Stimulated activated CD4-positive, alpha-beta T cell treated with anti-CD3 and anti-CD28 coated beads, Interleukin-1b, Interleukin-23, amount 100 ng/mL, for 24 hours (primary cell): ENCODE data around the gene PDE4C.

ENCODE experiments used
- DNase-seq, 4 experiments: peaks; one replicate each; pipeline ENCODE4 v3.0.0-alpha.2; 2020; ENCODE audit warnings: low read depth in 4 of 4, low spot score in 1 of 4

PDE4C gene

GRCh38 chr19:18254546-18255503, 28.6 kb upstream of the PDE4C start:
- DNase-seq: no peak

- no peak for DNase-seq
Observed at GRCh38 chr19:18253716-18254115, 27.5 kb upstream of the PDE4C start.

GRCh38 chr19:18253130-18253529, 26.9 kb upstream of the PDE4C start:
- DNase-seq: no peak

- DNase-seq: no peak
Observed at GRCh38 chr19:18252370-18252717, 26.1 kb upstream of the PDE4C start.

GRCh38 chr19:18251587-18252369, 25.5 kb upstream of the PDE4C start:
- DNase-seq: peak; percentile 64 to 83 (median 69)

- no peak for DNase-seq
Observed at GRCh38 chr19:18249834-18250233, 23.6 kb upstream of the PDE4C start.

GRCh38 chr19:18245297-18245696, 19.1 kb upstream of the PDE4C start:
- DNase-seq: no peak

- DNase-seq: no peak
Observed at GRCh38 chr19:18239303-18239702, 13.1 kb upstream of the PDE4C start.

- DNase-seq: no peak
Observed at GRCh38 chr19:18234194-18234593, 8.0 kb upstream of the PDE4C start.

- DNase-seq: peak in 2 of 4 experiments; percentile 19 to 24
Observed at GRCh38 chr19:18233224-18233825, 7.1 kb upstream of the PDE4C start.

GRCh38 chr19:18232540-18233223, 6.4 kb upstream of the PDE4C start:
- no peak for DNase-seq

- no peak for DNase-seq
Observed at GRCh38 chr19:18231775-18232174, 5.5 kb upstream of the PDE4C start.

GRCh38 chr19:18230941-18231734, 4.9 kb upstream of the PDE4C start:
- no peak for DNase-seq

GRCh38 chr19:18229915-18230314, 3.7 kb upstream of the PDE4C start:
- no peak for DNase-seq

GRCh38 chr19:18229474-18229873, 3.2 kb upstream of the PDE4C start:
- DNase-seq: no peak

GRCh38 chr19:18227781-18228271, 1.6 kb upstream of the PDE4C start:
- no peak for DNase-seq

- no peak for DNase-seq
Observed at GRCh38 chr19:18226956-18227780, 930 bp upstream of the PDE4C start.

GRCh38 chr19:18225355-18225701, 910 bp downstream of the PDE4C start:
- DNase-seq: no peak
